GM10266 (cell line): ENCODE results near the gene URI1.

ENCODE experiments used
- DNase-seq: peaks from one replicate; pipeline ENCODE4 v3.0.0; 2012; ENCODE audit errors: extremely low spot score
- TF ChIP-seq, protein P1 (sequence below): IDR thresholded peaks from 2 replicates; pipeline ENCODE4 v1.5.1; 2012; ENCODE audit warnings: mild to moderate bottlenecking, low read depth; ENCODE audit not compliant: control insufficient read depth, insufficient read depth; ENCODE audit errors: missing control alignments

Gene URI1

DNA sequence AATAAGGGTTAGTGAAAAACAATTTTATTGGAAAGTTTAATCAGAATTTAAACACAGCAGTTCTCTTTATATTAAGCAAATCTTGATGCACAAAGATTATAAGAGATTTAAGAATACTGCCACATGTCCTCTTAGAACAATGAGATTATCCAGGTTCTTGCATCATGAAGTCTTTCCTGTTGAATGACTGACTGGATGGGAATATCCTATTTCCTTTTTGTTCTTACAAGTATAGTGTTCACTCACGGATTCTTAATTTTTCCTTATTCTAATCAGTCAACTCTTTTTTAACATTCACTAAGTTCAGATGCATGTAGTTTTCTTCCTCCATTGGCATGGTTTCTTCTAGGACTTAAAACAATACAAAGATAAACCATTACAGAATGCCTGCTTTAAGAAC is 10.1 kb downstream of the URI1 start:
- TF ChIP-seq, protein P1, sequence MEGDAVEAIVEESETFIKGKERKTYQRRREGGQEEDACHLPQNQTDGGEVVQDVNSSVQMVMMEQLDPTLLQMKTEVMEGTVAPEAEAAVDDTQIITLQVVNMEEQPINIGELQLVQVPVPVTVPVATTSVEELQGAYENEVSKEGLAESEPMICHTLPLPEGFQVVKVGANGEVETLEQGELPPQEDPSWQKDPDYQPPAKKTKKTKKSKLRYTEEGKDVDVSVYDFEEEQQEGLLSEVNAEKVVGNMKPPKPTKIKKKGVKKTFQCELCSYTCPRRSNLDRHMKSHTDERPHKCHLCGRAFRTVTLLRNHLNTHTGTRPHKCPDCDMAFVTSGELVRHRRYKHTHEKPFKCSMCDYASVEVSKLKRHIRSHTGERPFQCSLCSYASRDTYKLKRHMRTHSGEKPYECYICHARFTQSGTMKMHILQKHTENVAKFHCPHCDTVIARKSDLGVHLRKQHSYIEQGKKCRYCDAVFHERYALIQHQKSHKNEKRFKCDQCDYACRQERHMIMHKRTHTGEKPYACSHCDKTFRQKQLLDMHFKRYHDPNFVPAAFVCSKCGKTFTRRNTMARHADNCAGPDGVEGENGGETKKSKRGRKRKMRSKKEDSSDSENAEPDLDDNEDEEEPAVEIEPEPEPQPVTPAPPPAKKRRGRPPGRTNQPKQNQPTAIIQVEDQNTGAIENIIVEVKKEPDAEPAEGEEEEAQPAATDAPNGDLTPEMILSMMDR: no peak
- no peak for DNase-seq

DNA sequence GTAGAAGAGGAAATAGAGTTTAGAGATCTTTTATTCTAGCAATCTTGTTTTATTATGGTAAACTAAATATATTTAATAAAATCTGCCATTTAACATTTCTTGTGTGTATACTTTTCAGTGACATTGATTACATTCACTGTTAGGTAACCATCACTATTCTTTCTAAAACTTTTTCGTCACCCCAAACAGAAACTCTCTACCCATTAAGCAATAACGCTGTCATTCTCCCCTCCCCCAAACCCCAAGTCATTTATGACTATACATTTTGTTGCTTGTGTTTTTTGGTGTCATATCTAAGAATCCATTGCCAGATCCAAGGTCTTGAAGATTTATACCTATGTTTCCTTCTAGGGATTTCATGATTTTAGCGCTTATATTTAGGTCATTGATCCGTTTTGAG is 10.6 kb downstream of the URI1 start:
- TF ChIP-seq, protein P1: no peak
- DNase-seq: no peak

DNA sequence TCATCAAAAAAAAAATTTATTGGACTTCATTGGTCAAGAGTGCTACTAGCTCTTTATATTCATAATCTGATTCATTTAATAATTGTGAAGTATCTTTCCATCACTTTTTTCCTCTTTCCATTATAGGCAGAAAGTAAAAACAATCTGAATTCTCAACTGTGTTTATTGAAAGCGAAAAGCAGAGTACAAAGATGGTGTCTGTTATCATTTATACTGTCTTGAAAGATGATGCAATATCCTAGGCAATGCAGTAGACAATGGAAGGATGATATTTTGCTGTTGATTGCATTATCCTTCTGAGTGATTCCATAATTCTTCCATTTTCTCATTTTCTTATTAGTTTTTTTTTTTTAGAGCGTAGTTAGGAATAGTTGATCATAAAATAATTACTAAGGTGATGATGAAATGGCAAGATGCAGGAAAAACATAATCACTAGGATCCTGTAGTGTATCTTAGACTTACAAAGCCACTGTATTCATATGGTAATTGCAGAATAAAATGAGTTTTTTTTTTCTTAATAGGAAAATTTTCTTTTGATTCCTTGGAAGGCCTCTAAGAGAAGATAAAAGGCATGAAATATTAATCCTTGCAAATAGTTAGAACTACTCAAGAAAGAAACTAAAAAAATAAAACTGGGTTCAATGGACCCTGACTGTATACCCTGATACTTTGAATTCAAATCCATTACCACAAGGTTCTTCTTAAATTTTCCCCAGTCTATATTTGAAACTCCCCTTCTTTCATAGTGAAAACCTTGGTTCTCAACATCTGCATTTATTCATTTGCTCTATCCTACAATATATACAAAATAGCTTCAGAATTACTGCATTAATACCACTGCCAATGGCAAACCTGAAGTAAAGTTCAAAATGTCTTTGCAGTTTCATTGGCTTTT is 11.6 kb downstream of the URI1 start:
- no peak for DNase-seq
- TF ChIP-seq, protein P1: no peak

DNA sequence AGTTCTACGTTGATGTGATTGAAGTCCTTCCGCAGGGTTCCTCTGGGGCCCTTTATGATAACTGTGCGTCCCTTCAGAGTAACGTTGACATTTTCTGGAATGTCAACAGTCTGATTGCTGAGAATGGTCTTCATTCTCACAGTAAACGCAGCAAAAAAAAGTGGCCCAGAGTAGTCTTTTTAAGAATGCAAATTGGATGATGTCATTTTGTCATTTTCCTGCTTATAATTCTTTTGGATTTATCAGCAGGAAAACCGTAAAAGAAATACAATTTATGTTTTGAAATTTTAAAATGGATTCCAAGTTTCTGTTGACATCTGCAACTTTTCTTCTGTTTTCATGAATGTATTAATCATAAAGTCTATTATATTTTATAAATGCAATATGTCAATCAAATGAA is 14.8 kb downstream of the URI1 start:
- no peak for DNase-seq
- TF ChIP-seq, protein P1: no peak

DNA sequence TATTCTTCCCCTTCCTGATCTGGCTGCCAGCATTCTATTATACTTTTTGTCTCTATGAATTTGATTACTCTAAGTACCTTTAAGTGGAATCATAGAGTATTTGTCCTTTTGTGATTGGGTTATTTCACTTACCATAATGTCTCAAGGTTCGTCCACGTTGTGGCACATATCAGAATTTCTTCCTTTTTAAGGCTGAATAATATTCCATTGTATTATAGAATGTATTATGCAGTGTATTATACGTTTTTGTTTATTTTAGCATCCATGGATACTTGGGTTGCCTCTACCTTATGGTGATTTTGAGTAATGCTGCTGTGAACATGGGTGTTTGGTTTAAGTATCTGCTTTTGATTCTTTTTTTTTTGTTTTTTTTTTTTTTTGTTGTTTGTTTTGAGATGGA is 19.3 kb downstream of the URI1 start:
- TF ChIP-seq, protein P1: no peak

DNA sequence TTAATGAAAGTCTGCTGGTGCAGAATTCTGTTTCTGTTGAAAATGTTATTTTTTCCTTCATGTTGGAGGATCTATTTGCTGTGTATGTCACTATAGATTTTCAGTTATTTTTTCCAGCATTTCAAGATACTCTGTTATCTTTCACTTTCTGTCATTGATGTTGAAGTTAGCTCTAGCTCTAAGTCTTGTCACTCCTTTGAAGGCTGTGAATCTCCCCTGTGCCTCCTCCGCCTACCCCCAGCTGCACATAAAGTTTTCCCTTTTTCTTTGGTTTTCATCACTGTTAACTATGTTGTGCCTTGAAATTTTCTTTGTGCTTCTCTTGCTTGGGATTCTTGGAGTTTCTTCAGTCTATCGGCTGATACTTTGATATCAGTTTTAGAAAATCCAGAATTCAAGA is 20.8 kb downstream of the URI1 start:
- TF ChIP-seq, protein P1: no peak
- no peak for DNase-seq

More for the DNA sequence above, 19.3 kb downstream of the URI1 start:
- DNase-seq: no peak

DNA sequence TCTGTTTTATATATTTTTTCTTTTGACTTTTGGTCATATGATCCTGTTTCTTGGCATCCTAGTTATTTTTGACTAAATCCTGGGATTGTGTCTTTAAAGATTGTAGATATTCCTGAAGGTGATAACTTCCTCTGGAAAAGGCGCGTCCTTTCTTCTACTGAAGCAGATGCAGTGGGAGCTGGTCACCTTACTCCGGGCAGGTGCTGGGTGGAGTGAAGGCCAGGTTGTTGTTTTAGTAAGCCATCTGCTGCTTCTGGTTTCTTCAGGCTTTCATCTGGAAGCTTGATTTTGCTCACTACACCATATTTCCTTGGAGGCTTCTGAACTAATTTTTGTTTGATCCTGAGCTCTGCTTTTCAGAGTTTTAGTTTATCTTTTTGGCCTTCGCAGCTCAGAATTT is 21.5 kb downstream of the URI1 start:
- TF ChIP-seq, protein P1: no peak
- no peak for DNase-seq
